NCI-H526 treated with DMSO at 0.1 percent for 48 hours (cell line): ENCODE measurements around the gene LAMB1.

ENCODE experiments used
- DNase-seq: peaks from one replicate; lab custom pipeline; 2025; lab: John Stamatoyannopoulos, UW

LAMB1 gene

GRCh38 chr7:108017776-108018151, 14.8 kb upstream of the LAMB1 start:
- DNase-seq: no peak

- DNase-seq: peak; percentile 19
Observed at GRCh38 chr7:108016841-108017775, 14.1 kb upstream of the LAMB1 start.

GRCh38 chr7:108015740-108016139, 12.8 kb upstream of the LAMB1 start:
- no peak for DNase-seq

GRCh38 chr7:108014747-108015682, 12.1 kb upstream of the LAMB1 start:
- no peak for DNase-seq

GRCh38 chr7:108014215-108014614, 11.3 kb upstream of the LAMB1 start:
- no peak for DNase-seq

GRCh38 chr7:108012499-108013430, 9.8 kb upstream of the LAMB1 start:
- no peak for DNase-seq

- DNase-seq: no peak
Observed at GRCh38 chr7:108010377-108010776, 7.4 kb upstream of the LAMB1 start.

GRCh38 chr7:108009873-108010272, 6.9 kb upstream of the LAMB1 start:
- DNase-seq: no peak

- DNase-seq: no peak
Observed at GRCh38 chr7:108008827-108009226, 5.9 kb upstream of the LAMB1 start.

GRCh38 chr7:108008240-108008639, 5.3 kb upstream of the LAMB1 start:
- no peak for DNase-seq

GRCh38 chr7:108007762-108008161, 4.8 kb upstream of the LAMB1 start:
- no peak for DNase-seq

- no peak for DNase-seq
Observed at GRCh38 chr7:108007261-108007660, 4.3 kb upstream of the LAMB1 start.

- no peak for DNase-seq
Observed at GRCh38 chr7:108004220-108005142, 1.5 kb upstream of the LAMB1 start.

- no peak for DNase-seq
Observed at GRCh38 chr7:108003599-108003935, 606 bp upstream of the LAMB1 start.

- peak; percentile 41 for DNase-seq
Observed at GRCh38 chr7:108001764-108002725, 916 bp downstream of the LAMB1 start.

- DNase-seq: peak; percentile 41
Observed at GRCh38 chr7:108000875-108001763, 1.8 kb downstream of the LAMB1 start.

- no peak for DNase-seq
Observed at GRCh38 chr7:107999779-108000560, 3.0 kb downstream of the LAMB1 start.
